ENCODE results near the gene FRMD4A.

- no peak for TF ChIP-seq POLR2A (IDR thresholded peaks at IDR 0.05)
- TF ChIP-seq, protein P1, sequence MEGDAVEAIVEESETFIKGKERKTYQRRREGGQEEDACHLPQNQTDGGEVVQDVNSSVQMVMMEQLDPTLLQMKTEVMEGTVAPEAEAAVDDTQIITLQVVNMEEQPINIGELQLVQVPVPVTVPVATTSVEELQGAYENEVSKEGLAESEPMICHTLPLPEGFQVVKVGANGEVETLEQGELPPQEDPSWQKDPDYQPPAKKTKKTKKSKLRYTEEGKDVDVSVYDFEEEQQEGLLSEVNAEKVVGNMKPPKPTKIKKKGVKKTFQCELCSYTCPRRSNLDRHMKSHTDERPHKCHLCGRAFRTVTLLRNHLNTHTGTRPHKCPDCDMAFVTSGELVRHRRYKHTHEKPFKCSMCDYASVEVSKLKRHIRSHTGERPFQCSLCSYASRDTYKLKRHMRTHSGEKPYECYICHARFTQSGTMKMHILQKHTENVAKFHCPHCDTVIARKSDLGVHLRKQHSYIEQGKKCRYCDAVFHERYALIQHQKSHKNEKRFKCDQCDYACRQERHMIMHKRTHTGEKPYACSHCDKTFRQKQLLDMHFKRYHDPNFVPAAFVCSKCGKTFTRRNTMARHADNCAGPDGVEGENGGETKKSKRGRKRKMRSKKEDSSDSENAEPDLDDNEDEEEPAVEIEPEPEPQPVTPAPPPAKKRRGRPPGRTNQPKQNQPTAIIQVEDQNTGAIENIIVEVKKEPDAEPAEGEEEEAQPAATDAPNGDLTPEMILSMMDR (IDR thresholded peaks at IDR 0.05): no peak
Measured at GRCh38 chr10:14253711-14254110, 77.0 kb downstream of the FRMD4A start.

Measured in uterus (tissue), 2 donors.